K562 (cell line): Measurements from ENCODE around the gene NODAL. TPM values are rescaled to one million over a fixed set of nuclear protein-coding genes. Genes with fewer than 3 reads are reported as not detected.

Experiments
- ATAC-seq: fragments of 200-7000 bp; cut with Tn5 transposase; 3 replicates; pipeline ENCODE4 v1.9.1; 2020; ENCODE audit warnings: moderate library complexity
- BruUV-seq: library from RNA; stranded (reverse); fragments of 400-500 nt; replicated peaks from 2 replicates; lab custom pipeline; 2021; lab: Mats Ljungman, UMichigan
- CTCF ChIA-PET: fragments of 300-600 bp; formaldehyde crosslinking; extraction: SDS; loops from one replicate; lab custom pipeline; 2021; ENCODE audit warnings: low intra/inter-chr PET ratio; lab: Yijun Ruan, JAX
- POLR2A ChIA-PET: fragments of 300-600, 350-650 bp; sonication (Branson Sonifier 250); formaldehyde crosslinking; extraction: SDS; loops from one replicate; lab custom pipeline; 2021; ENCODE audit warnings: antibody characterized with exemption, inconsistent platforms; lab: Yijun Ruan, JAX
- DNase-seq, 4 experiments: peaks; one replicate each; pipeline versions ENCODE4 v3.0.0 to v3.0.0-alpha.2; 2011 to 2018; ENCODE audit warnings: low spot score in 3 of 4, mixed read lengths in 3 of 4; ENCODE audit errors: extremely low read depth in 1 of 4
- FAIRE-seq: peaks from 2 replicates; lab custom pipeline; 2011; peaks lifted over from hg19 to GRCh38; lab: Jason Lieb, UNC
- H2AFZ ChIP-seq: 2 replicates; pipeline ENCODE4 v1.6.0; 2011; ENCODE audit warnings: low read depth, low read length, control low read depth, inconsistent platforms
- H3K27ac ChIP-seq: fragments of 200-600 bp; 3 replicates; pipeline ENCODE4 v1.8.0; 2011; ENCODE audit warnings: low read depth, mild to moderate bottlenecking, control low read depth, inconsistent platforms, low read length, moderate library complexity, mixed read lengths; ENCODE audit errors: extremely low read depth
- H3K27me3 ChIP-seq, 2 experiments: fragments of 300-600 bp in 1 of 2; 2 replicates in 1 of 2; 3 replicates in 1 of 2; pipeline versions ENCODE4 v1.6.0 to v1.8.0; 2011; ENCODE audit warnings: inconsistent platforms in 2 of 2, low read length in 2 of 2, mild to moderate bottlenecking in 1 of 2, mixed read lengths in 1 of 2, moderate library complexity in 1 of 2; ENCODE audit not compliant: control insufficient read depth in 2 of 2, insufficient read depth in 2 of 2
- H3K36me3 ChIP-seq: fragments of 300-600 bp; 3 replicates; pipeline ENCODE4 v1.8.0; 2011; ENCODE audit warnings: mild to moderate bottlenecking, low read length, inconsistent platforms; ENCODE audit not compliant: control insufficient read depth, insufficient read depth
- H3K4me1 ChIP-seq, 2 experiments: fragments of 200-600 bp in 1 of 2; replicated peaks in 1 of 2; 2 replicates in 1 of 2; 3 replicates in 1 of 2; pipeline versions ENCODE4 v1.5.1 to v1.8.0; 2011; ENCODE audit warnings: inconsistent platforms in 2 of 2, low read length in 2 of 2, mild to moderate bottlenecking in 1 of 2, mixed read lengths in 1 of 2, moderate library complexity in 1 of 2; ENCODE audit not compliant: control insufficient read depth in 2 of 2, insufficient read depth in 2 of 2
- H3K4me2 ChIP-seq: 2 replicates; pipeline ENCODE4 v1.6.1; 2011; ENCODE audit warnings: low read length, control low read depth, inconsistent platforms, mixed read lengths; ENCODE audit not compliant: insufficient read depth
- H3K4me3 ChIP-seq: fragments of 200-600 bp; sonication (generic), shearing (Covaris generic); 2 replicates; pipeline ENCODE4 v1.5.1; 2016; ENCODE audit warnings: control low read depth, inconsistent platforms
- H3K79me2 ChIP-seq: fragments of 200-600 bp; 3 replicates; pipeline ENCODE4 v1.8.0; 2011; ENCODE audit warnings: low read length, inconsistent platforms; ENCODE audit not compliant: control insufficient read depth, insufficient read depth
- H3K9ac ChIP-seq, 2 experiments: 2 replicates each; pipeline versions ENCODE4 v1.6.0 to v1.6.1; 2011; ENCODE audit warnings: low read depth in 2 of 2, low read length in 2 of 2, control low read depth in 1 of 2, inconsistent platforms in 1 of 2, mild to moderate bottlenecking in 1 of 2, mixed read lengths in 1 of 2; ENCODE audit not compliant: insufficient read depth in 1 of 2
- H3K9me1 ChIP-seq: one replicate; pipeline ENCODE4 v1.6.0; 2011; ENCODE audit warnings: inconsistent platforms, mild to moderate bottlenecking, low read length, moderate library complexity; ENCODE audit not compliant: control insufficient read depth, insufficient read depth
- H3K9me3 ChIP-seq: replicated peaks from 2 replicates; pipeline ENCODE4 v1.5.1; 2011; ENCODE audit warnings: low read depth, low read length, inconsistent platforms; ENCODE audit not compliant: control insufficient read depth, insufficient read depth
- H4K20me1 ChIP-seq: replicated peaks from 2 replicates; pipeline ENCODE4 v1.6.1; 2011; ENCODE audit warnings: low read length, inconsistent platforms, mixed read lengths; ENCODE audit not compliant: control insufficient read depth, insufficient read depth
- BRCA1 ChIP-seq, 2 experiments: fragments of 450-650 bp in 1 of 2; sonication (generic) in 1 of 2; formaldehyde crosslinking in 1 of 2; IDR thresholded peaks; 2 replicates each; pipeline versions ENCODE4 v1.5.0 to v1.6.1; 2017 to 2020; ENCODE audit warnings: mild to moderate bottlenecking in 1 of 2, missing genetic modification reagents in 1 of 2
- ERF ChIP-seq: fragments of 450-650 bp; formaldehyde crosslinking; IDR thresholded peaks from 2 replicates; pipeline ENCODE4 v1.4.0; 2020; ENCODE audit warnings: mild to moderate bottlenecking, mixed read lengths
- GABPB2 ChIP-seq: fragments of 250-450 bp; sonication (Bioruptor Pico); conservative IDR thresholded peaks from 2 replicates; pipeline ENCODE4 v1.5.1; 2021; ENCODE audit warnings: mild to moderate bottlenecking
- GTF2A2 ChIP-seq: IDR thresholded peaks from 2 replicates; pipeline ENCODE4 v1.6.1; 2016; ENCODE audit warnings: mild to moderate bottlenecking, missing genetic modification characterization, missing compliant biosample characterization
- JUNB ChIP-seq: fragments of 450-650 bp; formaldehyde crosslinking; conservative IDR thresholded peaks from 2 replicates; pipeline ENCODE4 v1.4.0; 2020; ENCODE audit warnings: mild to moderate bottlenecking
- LCOR ChIP-seq: sonication (generic); formaldehyde crosslinking; IDR thresholded peaks from 2 replicates; pipeline ENCODE4 v1.8.0; 2022; ENCODE audit warnings: mild to moderate bottlenecking, missing genetic modification reagents
- MIER1 ChIP-seq: fragments of 450-650 bp; IDR thresholded peaks from 2 replicates; pipeline ENCODE4 v1.6.1; 2016; ENCODE audit warnings: antibody characterized with exemption, mild to moderate bottlenecking, low read depth
- NCOA2 ChIP-seq, 2 experiments: fragments of 450-650 bp; IDR thresholded peaks; 2 replicates each; pipeline ENCODE4 v1.6.1; 2018; ENCODE audit warnings: mild to moderate bottlenecking in 2 of 2, moderate library complexity in 1 of 2; ENCODE audit not compliant: partially characterized antibody in 2 of 2
- NR4A1 ChIP-seq, 2 experiments: fragments of 250-450 bp in 1 of 2; fragments of 450-650 bp in 1 of 2; sonication (Bioruptor Pico) in 1 of 2; IDR thresholded peaks; 2 replicates each; pipeline versions ENCODE4 v1.4.0 to v1.6.1; 2016 to 2020; ENCODE audit warnings: mild to moderate bottlenecking in 2 of 2, missing compliant biosample characterization in 1 of 2, missing genetic modification characterization in 1 of 2, moderate library complexity in 1 of 2
- SRF ChIP-seq, 2 experiments: fragments of 250-450, 450-650 bp in 1 of 2; sonication (Bioruptor Pico) in 1 of 2; sonication (generic) in 1 of 2; formaldehyde crosslinking; IDR thresholded peaks; 2 replicates each; pipeline versions ENCODE4 v1.5.0 to v1.5.1; 2020 to 2022; ENCODE audit warnings: mild to moderate bottlenecking in 1 of 2, missing genetic modification reagents in 1 of 2
- TSC22D4 ChIP-seq: fragments of 450-650 bp; IDR thresholded peaks from 2 replicates; pipeline ENCODE4 v1.6.1; 2016; ENCODE audit warnings: missing genetic modification characterization, missing biosample characterization, control low read depth
- ZNF133 ChIP-seq: fragments of 250-450 bp; sonication (Bioruptor Pico); IDR thresholded peaks from 2 replicates; pipeline ENCODE4 v1.4.0; 2020; ENCODE audit warnings: mild to moderate bottlenecking
- ZNF253 ChIP-seq: fragments of 250-450 bp; sonication (Bioruptor Pico); conservative IDR thresholded peaks from 2 replicates; pipeline ENCODE4 v1.6.1; 2021; ENCODE audit warnings: mild to moderate bottlenecking
- ZNF408 ChIP-seq: fragments of 250-450 bp; sonication (Bioruptor Pico); IDR thresholded peaks from 2 replicates; pipeline ENCODE4 v1.4.0; 2020; ENCODE audit warnings: low read depth, mild to moderate bottlenecking, moderate library complexity
- WGBS: fragments of 100-300 bp; shearing (Covaris generic); methylation state at CpG from one replicate; pipeline ENCODE4 v1.1.6; 2016; ENCODE audit warnings: low coverage, mixed read lengths; ENCODE audit not compliant: insufficient coverage; ENCODE audit errors: missing lambda C conversion rate; 5-methylcytosine and 5-hydroxymethylcytosine counted together
- in situ Hi-C: fragments of 300-500 bp; cut with MboI; formaldehyde crosslinking; loops from 4 replicates; pipeline ENCODE4 v1.15.0; 2018; ENCODE audit warnings: inconsistent platforms, mixed read lengths
- intact Hi-C: fragments of 100-400 bp; cut with micrococcal nuclease; formaldehyde crosslinking; loops from 2 replicates; pipeline ENCODE4 v1.14.2; 2022
- polyA plus RNA-seq, 8 experiments: library from polyadenylated mRNA; depleted of rRNA in 4 of 8; stranded (reverse) in 5 of 8; unstranded in 3 of 8; fragments of >200 nt; fragmentation: Nextera tagmentation in 2 of 8; fragmentation: Illumina TruSeq in 1 of 8; extraction: Ambion mirVana in 2 of 8; extraction: Trizol in 1 of 8; gene quantifications; 2 replicates each; pipeline versions ENCODE4 v1.2.1 to v1.2.3, GENCODE V29; 2011 to 2014; ENCODE audit warnings: inconsistent platforms in 1 of 8, missing spikeins in 1 of 8
- total RNA-seq, 7 experiments: library from RNA; depleted of rRNA in 6 of 7; stranded (reverse); fragments of >200 nt in 6 of 7; fragmentation: Illumina TruSeq in 2 of 7; extraction: Trizol in 2 of 7; gene quantifications; 2 replicates each; pipeline versions ENCODE4 v1.2.1 to v1.2.3, GENCODE V29; 2011 to 2021; ENCODE audit warnings: low replicate concordance in 1 of 7
- TF ChIP-seq, protein P1 (sequence below): fragments of 250-450 bp; sonication (Bioruptor Pico); IDR thresholded peaks from 2 replicates; pipeline ENCODE4 v1.4.0; 2020; ENCODE audit warnings: borderline replicate concordance
- TF ChIP-seq, protein P2 (sequence below): sonication (generic); formaldehyde crosslinking; IDR thresholded peaks from 2 replicates; pipeline ENCODE4 v1.8.0; 2022; ENCODE audit warnings: missing genetic modification reagents, mild to moderate bottlenecking, borderline replicate concordance
- TF ChIP-seq, protein P3 (sequence below): sonication (generic); formaldehyde crosslinking; IDR thresholded peaks from 2 replicates; pipeline ENCODE4 v1.8.0; 2023; ENCODE audit warnings: mild to moderate bottlenecking, missing genetic modification reagents

Gene NODAL
- total and polyA plus RNA-seq, 9 of the 15 experiments (the other 6 are each of a cell fraction or from before 2014, with no cell fraction given) = not detected

DNA sequence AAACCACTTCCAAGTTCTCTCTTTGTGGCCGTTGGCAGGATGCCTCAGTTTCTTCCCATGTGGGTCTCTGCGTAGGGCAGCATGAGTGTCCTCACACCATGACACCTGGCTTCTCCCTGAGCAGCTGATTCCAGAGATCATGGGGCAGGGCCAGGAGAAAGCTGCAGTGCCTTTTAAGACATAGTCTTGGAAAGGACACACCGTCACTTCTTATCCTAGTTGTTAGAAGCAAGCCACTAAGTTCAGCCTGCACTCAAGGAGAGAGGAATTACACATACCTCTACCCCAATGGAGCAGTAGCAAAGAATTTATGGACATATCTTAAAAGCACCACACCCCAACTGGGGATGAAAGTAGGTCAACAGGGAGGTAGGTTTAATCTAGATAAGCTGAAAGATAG lies 16.4 kb downstream of the NODAL start (continued):
- TF ChIP-seq ZNF133 (CRISPR knock-in tag) (no peak), MIER1 (no peak)
- TF ChIP-seq, protein P1, sequence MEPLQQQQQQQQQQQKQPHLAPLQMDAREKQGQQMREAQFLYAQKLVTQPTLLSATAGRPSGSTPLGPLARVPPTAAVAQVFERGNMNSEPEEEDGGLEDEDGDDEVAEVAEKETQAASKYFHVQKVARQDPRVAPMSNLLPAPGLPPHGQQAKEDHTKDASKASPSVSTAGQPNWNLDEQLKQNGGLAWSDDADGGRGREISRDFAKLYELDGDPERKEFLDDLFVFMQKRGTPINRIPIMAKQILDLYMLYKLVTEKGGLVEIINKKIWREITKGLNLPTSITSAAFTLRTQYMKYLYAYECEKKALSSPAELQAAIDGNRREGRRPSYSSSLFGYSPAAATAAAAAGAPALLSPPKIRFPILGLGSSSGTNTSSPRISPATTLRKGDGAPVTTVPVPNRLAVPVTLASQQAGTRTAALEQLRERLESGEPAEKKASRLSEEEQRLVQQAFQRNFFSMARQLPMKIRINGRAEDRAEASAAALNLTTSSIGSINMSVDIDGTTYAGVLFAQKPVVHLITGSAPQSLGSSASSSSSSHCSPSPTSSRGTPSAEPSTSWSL (CRISPR knock-in tag) = no peak

DNA sequence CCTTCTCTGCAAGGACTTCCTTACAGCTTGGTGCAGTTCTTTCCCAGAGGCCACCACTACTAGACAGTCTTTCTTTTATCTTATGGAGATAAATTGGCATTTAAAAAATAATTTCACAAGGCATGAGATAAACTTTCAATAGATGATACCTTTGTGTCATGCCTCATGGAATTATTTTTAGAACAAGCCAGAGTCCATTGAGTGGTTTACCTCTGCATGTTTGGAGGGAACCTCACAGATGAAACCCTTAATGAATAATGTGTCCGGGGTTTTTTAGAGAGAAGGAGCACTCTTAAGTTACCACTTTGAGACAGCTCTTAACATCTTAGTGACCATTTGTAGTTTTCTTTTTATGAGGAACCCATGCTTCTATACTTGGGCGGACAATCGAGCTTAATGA lies 17.2 kb downstream of the NODAL start:
- no TSS peak for BruUV-seq
- Histone ChIP-seq H3K4me3 (no peak overlapping the region), H3K79me2 (no peaks in the 10 kb centered on the region), H3K9me3 (no peaks in the 10 kb centered on the region), H4K20me1 (no peaks in the 10 kb centered on the region), H3K4me2 (no peak overlapping the region), H3K9me1 (no peaks in the 10 kb centered on the region), H3K27me3 (no peaks in the 10 kb centered on the region), H3K9ac (no peak overlapping the region), H3K36me3 (peaks cover 87% of the 10 kb centered on the region), H3K27ac (no peak overlapping the region), H2AFZ (no peak overlapping the region), H3K4me1 (no peaks in the 10 kb centered on the region)
- WGBS = 89% methylated on average over 3 of the region's 3 CpGs
- DNase-seq (no peak), FAIRE-seq (no peak), ATAC-seq (no peak)
- ChIA-PET POLR2A (interaction anchor here (0.7 to 2.8 kb wide), 5 partner anchors 8 to 239 kb away, joined by 3 to 9 read pairs (median 5); no protein-coding TSS in a partner anchor), CTCF (no interaction called here)
- in situ Hi-C loops (no loop called here), intact Hi-C loops (no loop called here)
- no peak for TF ChIP-seq GTF2A2 (tag)
- TF ChIP-seq LCOR (CRISPR knock-in tag) = no peak
- no peak for TF ChIP-seq NCOA2 (IDR thresholded peaks at IDR 0.05; ENCODE audit: partially characterized antibody in 2 of 2)
- no peak for TF ChIP-seq NR4A1 (CRISPR knock-in tag; IDR thresholded peaks at IDR 0.05)
- TF ChIP-seq NR4A1 (tag; IDR thresholded peaks at IDR 0.05) = no peak
- TF ChIP-seq BRCA1 (IDR thresholded peaks at IDR 0.05) = no peak
- TF ChIP-seq BRCA1 (CRISPR knock-in tag; IDR thresholded peaks at IDR 0.05) = no peak
- TF ChIP-seq ZNF408 (CRISPR knock-in tag) = no peak
- TF ChIP-seq, protein P2, sequence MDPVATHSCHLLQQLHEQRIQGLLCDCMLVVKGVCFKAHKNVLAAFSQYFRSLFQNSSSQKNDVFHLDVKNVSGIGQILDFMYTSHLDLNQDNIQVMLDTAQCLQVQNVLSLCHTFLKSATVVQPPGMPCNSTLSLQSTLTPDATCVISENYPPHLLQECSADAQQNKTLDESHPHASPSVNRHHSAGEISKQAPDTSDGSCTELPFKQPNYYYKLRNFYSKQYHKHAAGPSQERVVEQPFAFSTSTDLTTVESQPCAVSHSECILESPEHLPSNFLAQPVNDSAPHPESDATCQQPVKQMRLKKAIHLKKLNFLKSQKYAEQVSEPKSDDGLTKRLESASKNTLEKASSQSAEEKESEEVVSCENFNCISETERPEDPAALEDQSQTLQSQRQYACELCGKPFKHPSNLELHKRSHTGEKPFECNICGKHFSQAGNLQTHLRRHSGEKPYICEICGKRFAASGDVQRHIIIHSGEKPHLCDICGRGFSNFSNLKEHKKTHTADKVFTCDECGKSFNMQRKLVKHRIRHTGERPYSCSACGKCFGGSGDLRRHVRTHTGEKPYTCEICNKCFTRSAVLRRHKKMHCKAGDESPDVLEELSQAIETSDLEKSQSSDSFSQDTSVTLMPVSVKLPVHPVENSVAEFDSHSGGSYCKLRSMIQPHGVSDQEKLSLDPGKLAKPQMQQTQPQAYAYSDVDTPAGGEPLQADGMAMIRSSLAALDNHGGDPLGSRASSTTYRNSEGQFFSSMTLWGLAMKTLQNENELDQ = no peak
- TF ChIP-seq JUNB (CRISPR knock-in tag) = no peak
- TF ChIP-seq, protein P3, sequence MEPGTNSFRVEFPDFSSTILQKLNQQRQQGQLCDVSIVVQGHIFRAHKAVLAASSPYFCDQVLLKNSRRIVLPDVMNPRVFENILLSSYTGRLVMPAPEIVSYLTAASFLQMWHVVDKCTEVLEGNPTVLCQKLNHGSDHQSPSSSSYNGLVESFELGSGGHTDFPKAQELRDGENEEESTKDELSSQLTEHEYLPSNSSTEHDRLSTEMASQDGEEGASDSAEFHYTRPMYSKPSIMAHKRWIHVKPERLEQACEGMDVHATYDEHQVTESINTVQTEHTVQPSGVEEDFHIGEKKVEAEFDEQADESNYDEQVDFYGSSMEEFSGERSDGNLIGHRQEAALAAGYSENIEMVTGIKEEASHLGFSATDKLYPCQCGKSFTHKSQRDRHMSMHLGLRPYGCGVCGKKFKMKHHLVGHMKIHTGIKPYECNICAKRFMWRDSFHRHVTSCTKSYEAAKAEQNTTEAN = no peak
- TF ChIP-seq ERF = no peak
- TF ChIP-seq SRF (CRISPR knock-in tag; IDR thresholded peaks at IDR 0.05) = no peak
- no peak for TF ChIP-seq ZNF253
- TF ChIP-seq TSC22D4 = no peak
- TF ChIP-seq GABPB2 (CRISPR knock-in tag) = no peak
